ENCODE measurements around the gene HOXA4.

Gene HOXA4

DNA sequence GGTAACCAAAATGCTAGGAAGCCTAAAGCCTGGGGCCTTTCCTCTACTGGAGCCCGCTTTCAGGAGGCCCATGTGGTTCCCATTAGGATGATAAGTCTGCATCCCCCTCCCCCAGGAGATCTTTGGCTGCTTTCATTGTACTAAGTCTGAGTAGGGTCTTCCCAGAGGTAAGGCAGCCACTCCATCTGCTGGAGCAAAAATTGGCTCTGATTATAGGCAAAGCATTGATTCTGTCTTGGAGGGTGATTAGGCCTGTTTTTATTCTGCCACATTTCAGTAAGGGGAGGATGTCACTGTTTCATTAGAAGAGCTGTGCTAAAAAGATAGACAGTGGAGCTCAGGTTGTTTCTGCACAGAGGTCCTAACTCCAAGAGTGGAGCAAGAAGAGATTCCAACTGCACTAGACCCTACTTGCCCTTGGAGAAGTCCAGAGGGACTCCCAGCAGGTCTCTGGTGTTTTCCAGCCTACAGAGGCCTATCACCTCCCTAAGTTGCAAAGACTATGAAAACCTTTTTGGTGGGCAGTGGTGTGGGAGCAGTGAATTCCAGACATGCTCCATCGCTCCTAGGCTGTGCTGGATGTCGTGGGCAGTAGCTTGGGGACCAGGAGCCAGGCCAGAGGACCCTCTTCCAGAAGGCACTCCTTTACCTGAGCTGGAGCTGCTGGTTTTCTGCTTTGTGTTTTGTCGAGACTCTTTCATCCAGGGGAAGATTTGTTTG, 20.9 kb downstream of the HOXA4 start:
- DNase-seq (ENCODE audit: extremely low spot score, insufficient read length, low read depth): no peak
- FAIRE-seq: no peak

DNA sequence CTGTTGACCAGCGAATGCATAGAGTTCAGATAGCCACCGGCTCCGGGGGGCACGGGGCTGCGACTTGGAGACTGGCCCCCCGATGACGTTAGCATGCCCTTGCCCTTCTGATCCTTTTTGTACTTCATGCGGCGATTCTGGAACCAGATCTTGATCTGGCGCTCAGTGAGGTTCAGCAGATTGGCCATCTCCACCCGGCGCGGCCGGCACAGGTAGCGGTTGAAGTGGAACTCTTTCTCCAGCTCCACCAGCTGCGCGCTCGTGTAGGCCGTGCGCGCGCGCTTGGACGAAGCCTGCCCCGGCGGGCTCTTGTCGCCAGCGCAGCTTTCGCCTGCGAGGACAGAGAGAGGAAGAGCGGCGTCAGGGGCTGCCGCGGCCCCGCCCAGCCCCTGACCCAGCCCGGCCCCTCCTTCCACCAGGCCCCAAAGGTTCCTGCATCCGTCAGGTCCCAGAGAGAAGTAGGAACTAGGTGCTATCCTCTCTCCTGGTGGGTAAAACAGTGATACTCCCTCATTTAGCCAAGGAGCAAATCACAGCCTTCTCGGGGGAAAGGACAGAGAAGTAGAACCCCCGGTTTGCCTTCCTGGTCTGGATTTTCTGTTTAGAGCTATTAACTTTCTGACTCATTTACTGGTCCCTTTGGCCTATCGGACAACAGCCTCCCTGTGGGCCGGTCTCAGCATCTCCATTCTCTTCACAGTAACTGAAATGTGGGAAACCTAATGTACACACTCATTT, 22.0 kb downstream of the HOXA4 start:
- no peak for DNase-seq (ENCODE audit: extremely low spot score, insufficient read length, low read depth)
- no peak for FAIRE-seq

DNA sequence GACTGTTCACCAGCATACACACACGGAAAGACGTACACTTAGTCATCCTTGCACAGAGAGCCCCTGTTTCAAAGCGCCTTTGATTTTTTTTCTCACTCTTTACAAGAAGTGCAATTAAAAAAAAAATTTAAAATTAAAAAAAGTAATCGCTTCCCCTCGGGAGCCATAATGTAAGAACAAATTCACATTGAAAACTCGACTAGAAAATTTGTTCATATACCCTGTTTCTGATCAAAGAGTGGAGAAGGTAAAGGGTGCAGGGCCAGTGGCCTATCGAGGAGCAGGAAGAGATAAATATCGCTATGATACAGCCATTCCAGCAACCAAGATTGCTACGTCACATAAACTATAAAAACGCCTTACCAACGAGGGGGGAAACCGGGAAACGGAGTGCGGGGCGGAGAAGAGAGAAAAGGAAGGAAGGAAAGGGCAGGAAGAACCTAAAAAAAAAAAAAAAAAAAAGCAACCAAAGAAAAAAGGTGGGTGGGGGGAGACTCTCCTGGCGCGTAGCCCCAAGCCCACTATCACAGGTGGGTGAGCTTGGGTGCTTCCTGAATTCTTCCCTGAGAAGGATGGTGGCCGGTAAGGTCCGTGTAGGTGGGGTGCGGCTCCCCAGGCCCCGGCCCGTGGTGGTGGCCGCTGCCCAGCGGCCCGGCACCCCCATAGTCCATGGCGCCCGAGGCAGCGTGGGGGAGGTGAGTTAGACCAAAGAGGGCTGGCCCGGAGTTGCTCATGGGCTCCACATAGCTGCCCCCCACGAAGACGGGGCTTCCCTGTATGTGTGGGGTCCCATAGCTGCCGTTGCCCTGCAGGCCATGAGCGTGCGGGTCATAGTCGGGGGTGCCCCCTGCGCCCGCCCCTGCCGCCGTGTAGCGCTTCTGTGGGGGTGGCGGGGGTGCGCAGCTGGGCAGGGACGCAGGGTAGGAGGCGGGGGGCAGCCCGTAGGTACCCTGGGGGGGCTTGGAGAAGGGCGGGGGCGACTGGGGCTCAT, 22.9 kb downstream of the HOXA4 start:
- DNase-seq (ENCODE audit: extremely low spot score, insufficient read length, low read depth) (no peak), FAIRE-seq (no peak)

DNA sequence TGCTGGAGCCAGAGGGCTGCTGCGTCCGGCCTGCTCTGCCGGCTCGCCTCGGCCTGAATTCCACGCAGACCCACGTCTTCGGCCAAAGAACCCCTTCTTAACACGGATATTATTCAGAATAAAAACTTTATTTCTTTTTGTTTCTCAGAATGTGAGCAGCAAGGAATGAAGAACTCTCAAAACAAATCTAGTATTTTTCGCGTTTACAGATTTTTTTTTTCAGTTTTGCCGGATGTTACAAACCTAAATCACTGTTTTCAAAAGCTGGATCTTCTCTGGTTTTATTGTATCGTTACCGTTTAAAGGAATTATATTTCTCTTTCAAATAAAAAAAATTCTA, 23.7 kb downstream of the HOXA4 start:
- FAIRE-seq: no peak

DNA sequence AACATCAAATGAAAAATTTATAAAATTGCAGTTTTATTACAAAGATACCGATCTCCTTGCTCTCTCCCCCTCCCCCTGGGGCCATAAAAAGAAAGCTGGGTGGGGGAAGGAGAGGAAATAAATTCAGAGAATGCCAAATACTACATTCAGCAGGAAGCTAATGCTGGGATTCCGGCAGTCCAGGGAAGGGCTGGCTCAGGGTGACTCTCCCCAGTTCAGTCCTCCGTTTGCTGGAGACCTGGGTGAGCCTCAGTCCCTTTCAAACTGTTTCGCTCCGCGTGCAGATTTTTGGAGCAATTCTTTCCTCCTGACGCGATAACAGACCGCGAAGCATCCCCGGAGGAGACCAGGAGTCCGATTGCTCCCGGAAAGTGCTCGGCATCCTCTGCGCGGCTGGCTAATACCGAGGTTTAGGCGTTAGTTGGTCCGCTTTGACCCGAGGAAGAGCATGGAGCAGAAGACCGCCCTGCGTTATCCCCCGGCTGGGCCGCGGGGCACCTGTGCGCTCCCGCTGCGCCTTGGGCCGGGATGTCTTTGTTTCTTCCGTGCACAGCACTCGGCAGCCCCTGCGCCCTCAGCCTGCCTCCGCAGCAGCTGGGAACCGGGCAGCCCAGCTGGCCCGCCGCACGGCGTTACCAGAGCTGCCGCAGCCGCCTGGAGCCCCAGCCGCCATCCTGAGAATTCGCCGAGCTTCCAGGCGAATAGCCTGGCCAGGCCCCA, 24.2 kb downstream of the HOXA4 start:
- no peak for DNase-seq (ENCODE audit: extremely low spot score, insufficient read length, low read depth)

More for the DNA sequence above, 23.7 kb downstream of the HOXA4 start:
- no peak for DNase-seq (ENCODE audit: extremely low spot score, insufficient read length, low read depth)

DNA sequence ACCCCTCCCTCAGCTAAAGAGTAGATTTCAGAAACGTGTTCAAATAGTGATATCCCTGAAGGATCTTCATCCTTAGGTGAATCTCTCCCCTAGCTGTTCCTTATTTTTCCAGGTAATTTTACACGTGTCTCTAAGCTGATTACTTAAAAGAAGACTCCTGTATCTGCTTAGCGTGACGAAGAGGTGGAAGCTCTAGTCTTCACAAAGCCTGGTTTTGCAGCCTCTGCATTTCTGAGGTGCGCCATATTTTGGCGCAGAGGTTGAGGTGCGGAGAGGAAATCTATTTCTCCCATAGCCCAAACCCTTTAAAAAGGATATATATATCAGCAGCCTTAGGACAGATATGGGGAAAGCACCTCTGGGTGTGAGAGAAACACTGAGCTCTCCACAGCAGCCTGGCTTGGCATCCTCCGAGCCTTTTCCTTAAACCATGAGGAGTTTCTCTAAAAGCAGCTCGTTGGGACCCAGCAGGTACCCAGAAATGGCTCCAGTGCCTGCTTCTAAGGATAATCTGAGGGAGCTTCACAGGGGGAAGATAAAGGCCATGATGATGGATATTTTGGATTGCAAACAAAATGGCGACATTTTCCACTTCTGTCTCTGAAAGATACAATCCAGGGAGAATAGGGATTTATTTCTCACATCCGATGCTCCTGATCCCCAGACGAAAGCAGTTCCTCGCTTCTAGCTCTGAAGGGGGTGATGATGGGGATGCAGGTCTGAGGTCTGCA, 25.1 kb downstream of the HOXA4 start:
- FAIRE-seq (no peak), DNase-seq (ENCODE audit: extremely low spot score, insufficient read length, low read depth) (no peak)

More for the DNA sequence above, 24.2 kb downstream of the HOXA4 start:
- no peak for FAIRE-seq

DNA sequence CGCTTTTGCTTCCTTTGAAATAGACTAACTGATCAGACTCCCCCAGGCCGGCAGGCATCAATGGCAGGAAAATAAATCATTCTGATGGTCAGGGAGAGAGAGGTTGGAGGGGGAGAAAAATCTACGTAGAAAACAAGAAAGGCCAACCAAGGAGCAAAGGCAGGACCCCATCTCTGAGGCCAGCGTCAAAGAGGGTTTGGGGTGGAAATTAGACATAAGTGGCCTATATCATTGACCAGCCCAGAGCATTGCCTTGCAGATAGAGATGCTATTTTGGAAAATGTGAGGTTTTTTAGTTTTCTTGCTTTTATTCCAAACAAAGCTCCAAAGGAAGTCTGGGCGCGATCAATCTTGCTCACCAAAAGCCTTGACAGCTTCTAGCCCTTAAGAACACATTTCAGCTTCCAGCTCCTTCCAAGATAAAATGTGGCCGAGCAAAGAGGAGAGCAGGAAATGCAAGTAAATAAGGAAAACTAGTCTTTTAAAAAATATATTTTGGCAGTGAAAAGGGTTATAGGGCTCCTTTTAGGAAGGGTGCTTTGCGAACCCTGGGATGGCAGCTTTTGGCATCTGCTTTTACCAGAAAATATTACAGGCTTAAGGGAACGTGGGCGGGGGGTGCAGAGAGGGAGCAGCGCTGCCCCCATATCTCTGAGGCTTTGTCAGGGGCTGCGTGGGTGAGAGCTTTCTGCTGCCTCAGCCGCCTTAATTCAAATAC, 26.1 kb downstream of the HOXA4 start:
- DNase-seq (ENCODE audit: extremely low spot score, insufficient read length, low read depth): no peak
- FAIRE-seq: no peak

DNA sequence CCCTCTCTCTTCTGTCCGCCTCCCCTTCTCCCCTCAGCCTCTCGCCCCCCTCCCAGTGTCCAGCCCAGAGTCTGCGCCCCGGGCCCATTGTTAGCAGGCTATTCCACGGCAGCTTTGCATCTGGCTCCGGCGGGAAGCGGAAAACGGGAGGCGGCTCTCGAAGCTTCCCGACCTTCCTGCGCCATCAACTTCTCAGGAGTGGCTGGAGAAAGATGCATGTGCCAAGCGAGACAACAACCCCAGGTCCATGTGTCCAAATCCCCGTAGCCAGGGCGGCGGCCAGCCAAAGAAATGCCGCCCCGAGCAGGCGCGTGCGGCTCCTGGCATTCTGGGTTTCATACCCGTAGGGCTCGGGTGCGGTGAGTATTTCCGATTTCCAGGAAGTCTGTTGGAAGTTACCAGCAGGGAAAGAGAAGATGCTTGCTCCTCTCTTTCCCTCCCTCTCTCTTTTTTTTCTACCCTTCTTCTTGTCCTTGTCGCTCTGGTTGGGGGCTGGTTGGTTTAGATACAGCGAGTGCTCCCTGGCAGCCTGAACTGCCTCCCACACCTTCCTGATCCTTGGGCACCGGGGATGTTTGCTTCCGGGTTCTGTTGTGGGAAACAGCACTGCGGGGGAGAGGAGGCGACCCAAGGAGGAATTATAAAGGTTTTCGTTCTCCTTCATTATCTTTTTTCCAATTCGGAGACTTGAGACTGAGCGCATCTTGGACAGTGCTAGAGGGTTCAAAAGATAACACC, 26.9 kb downstream of the HOXA4 start:
- FAIRE-seq (no peak), DNase-seq (ENCODE audit: extremely low spot score, insufficient read length, low read depth) (no peak)

DNA sequence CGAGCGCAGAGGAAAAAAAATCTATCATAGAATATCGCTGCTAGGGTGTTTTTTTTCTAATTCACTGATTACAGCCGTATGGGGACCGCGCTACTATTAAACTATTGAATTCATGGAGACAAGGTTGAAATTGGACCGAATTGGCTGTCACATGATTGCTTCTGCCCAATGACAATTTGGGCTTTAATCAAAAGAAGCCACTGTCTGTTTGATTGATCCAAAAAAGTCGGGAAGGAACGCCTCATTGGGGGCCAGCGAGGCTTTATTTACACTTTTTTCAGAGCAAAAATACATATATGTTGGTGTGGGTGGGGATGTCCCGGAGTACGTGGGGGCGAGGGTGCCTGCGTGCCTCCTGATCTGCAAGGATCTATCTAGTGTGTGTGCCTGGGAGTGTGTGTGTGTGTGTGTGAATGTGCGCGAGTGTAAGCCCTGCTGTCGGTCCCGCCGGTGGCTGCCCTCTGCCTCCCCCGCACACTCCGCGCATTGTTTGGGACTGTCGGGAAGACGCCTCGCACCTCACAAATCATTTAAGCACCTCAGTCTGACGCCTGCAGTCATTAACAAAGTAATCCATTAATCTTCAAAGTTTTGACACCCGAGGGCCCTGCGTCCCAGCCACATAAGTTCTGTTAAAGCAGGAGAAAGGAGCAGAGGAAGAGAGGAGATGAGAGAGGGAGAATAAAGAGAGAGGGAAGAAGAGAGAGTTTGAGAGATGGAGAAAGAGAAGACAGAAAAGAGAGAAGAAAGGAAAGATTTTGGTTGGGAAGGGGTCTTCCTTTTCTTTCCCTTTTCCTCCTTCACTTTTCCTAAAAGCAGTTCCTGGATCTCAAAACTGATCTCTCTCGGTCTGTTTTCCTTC, 27.7 kb downstream of the HOXA4 start, which contains the start of gene HOXA2:
Gene HOXA2, minus strand, starts transcription at position 103 of the 862 bp plus-strand sequence. CDS start 183 bp downstream, outside the sequence.
- no peak for DNase-seq (ENCODE audit: extremely low spot score, insufficient read length, low read depth)
- FAIRE-seq: no peak

DNA sequence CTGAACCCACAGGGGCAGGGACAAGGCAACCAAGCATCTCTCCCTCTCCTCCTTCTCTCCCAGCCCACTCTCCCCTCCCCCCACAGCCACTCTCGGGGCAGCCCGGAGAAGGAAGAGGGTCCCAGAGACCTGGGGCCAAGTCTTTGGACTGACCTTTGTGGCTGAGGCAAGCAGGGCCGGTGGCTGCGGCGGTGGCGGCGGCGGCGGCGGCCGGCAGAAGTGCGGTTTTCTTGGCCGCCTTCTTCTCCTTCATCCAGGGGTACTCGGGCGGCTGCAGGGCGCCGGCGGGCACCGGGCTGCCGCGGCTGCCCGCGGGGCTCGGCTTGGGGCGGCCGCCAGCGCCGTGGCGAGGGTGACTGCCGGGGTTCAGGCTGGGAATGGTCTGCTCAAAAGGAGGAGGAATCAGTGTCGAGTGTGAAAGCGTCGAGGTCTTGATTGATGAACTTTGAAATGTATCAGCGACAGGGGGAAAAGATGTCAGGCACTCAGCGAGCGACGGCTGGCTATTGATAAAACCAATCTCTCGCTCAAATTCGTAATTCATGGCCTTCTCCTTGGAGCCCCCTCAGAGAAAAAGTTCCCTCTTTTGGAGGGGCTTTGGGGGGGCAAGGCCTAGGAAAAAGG, 28.5 kb downstream of the HOXA4 start:
- FAIRE-seq: no peak

DNA sequence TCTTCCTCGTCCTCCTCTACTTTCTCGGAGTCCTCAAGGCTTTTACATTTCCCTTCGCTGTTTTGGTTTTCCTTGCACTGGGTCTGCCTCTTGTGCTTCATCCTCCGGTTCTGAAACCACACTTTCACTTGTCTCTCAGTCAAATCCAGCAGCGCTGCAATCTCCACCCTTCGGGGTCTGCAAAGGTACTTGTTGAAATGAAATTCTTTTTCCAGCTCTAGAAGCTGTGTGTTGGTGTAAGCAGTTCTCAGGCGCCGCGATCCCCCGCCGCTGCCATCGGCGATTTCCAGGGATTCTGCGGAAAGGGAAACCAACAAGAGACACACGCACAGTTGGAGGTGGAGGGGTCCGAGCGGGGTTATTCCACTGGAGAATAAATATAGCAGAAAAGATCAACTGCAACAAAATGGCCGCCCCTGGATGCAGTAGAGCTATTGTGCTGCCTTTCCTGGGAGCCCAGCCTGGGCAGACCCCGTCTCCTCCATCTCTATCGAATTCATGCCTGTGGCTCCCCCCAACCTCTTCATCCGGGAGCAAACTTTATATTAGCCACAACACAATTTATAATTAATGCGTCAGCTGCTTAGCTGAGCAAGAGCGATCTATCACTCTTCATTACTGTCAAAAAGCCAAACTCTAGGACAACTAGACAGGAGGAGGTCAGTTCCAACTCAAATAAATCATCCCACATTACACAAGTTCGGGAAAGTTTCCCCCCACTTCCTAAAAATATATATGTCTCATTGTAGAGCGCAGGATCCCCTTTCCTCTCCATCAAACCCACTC, 29.2 kb downstream of the HOXA4 start:
- FAIRE-seq (no peak), DNase-seq (ENCODE audit: extremely low spot score, insufficient read length, low read depth) (no peak)

More for the DNA sequence above, 28.5 kb downstream of the HOXA4 start:
- no peak for DNase-seq (ENCODE audit: extremely low spot score, insufficient read length, low read depth)

DNA sequence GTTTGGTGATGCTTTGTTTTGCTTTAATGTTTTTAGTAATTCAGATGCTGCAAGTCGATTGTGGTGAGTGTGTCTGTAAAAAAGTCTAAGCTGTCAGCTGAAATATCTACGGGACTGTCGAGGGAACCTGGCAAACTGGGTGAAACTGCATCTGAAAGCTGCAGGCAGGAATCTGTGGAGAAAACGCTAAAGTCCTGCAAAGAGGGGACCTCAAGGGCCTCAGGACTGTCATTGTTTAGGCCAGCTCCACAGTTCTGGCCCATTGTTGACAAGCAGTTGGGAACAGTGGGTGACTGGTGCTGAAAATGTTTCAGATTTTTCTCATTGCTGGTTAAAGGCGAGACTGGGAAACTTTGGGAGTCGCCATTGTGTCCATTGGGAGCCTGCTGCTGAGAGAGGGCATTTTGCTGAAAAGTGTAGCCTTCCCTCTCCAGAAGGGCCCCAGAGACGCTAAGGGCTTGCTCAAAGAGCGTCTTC, 29.8 kb downstream of the HOXA4 start:
- DNase-seq (ENCODE audit: extremely low spot score, insufficient read length, low read depth) (no peak), FAIRE-seq (no peak)

DNA sequence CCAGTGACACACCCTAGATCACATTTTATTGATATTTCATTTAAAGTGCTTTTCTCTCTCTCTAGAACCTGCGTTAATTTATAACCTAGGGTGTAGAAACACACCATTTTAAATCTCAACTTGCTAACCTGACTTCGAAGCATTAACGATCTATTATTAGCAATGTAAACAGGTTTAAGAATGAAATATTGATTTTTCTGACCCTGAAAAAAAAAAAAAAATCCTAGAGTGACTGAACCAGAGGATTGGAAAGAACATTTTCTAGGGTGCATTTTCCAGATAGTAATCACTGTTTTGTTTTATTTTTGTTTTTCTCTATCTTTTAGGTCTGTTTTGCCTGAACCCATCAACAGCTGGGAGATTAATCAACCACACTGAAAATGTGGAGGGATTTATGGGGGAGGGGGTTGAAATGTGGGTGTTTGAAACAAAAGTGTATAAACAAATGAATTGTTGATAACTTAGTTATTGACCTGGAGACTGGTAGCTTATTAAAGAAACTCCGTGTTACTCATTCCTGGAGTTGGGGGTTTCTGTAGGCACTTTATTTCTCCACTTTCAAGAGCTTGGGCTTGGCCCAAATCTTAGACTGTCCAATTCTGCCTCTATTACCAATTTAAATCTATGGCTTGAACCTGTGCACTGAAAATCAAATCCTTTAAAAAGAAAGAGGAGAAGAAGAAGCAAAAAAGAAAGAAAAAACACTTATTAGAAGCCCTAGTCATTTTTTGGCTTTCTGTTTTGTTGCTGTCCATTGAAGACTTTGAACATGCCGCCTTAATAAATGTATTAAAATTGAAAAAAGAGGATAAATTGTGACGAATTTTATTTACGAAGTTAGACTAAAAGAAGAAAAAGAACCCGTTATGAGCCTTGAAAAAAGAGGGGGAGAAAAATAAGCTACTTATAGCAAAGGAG, 30.8 kb downstream of the HOXA4 start:
- no peak for FAIRE-seq
- DNase-seq (ENCODE audit: extremely low spot score, insufficient read length, low read depth): no peak

DNA sequence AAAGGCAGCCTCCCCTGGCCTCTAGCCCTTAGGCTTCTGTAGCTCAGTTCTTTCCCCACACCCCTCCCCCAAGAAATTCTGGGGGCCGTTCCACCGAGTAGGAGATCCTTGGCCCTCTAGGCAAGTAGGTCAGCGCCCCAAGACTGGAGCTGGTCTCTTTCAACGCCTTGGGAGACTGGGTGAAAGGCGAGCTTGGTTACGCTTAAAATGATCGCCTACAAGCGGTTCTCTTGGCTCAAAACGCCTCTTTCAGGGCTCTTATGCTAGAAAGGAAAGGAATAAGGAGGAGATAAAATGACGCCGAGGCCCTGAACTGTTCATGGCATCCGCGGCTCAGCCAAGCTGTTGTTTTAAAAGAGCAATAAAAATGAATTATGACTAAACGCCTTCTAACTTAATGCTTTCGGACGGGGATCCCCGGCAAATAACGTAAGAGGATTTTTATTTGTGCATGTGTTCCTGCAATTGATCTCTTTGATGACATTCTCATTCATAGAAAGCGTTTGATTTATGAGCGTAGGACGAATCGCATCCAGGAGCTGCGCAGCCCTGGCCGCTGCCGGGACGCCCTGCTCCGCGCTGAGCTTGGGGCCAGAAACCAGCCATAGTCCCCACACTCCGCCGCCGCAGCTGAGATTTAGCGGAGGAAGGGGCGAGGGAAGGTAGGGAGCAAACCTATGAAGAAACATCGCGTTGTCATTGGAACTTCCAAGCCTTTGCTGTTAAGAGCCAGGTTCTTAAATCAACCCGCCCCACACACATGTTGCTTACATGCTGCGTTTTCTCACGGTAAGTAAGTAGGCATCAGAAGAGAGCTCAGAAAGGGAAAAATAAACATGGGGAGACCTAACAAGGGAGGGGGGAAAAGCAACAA, 31.7 kb downstream of the HOXA4 start:
- FAIRE-seq (no peak), DNase-seq (ENCODE audit: extremely low spot score, insufficient read length, low read depth) (no peak)

Measured in GM18507 (cell line).